ENCODE data around the gene PIF1.

PIF1 gene

GRCh38 chr15:64825431-64826294 lies at the start of gene PIF1:
Gene PIF1 (minus strand): TSS chr15:64825647. CDS start chr15:64824335, 1,312 bp downstream.
- H3K9me3 Mint-ChIP-seq = no peaks in the 10 kb centered on the region

GRCh38 chr15:64870353-64870752 lies 44.9 kb upstream of the PIF1 start:
- H3K4me1 Mint-ChIP-seq (ENCODE audit: low read depth) = peaks cover 16% of the 10 kb centered on the region
- peaks cover 19% of the 10 kb centered on the region for H3K36me3 Mint-ChIP-seq (ENCODE audit: low read depth)
- no peak overlapping the region for H3K4me3 Mint-ChIP-seq
- peaks cover 3% of the 10 kb centered on the region for H3K9me3 Mint-ChIP-seq
- no peak overlapping the region for H3K27ac Mint-ChIP-seq
- no peaks in the 10 kb centered on the region for H3K27me3 Mint-ChIP-seq (ENCODE audit: low read depth)

More at GRCh38 chr15:64825431-64826294, at the start of gene PIF1:
- Mint-ChIP-seq H3K4me1 (ENCODE audit: low read depth) (peaks cover 33% of the 10 kb centered on the region), H3K4me3 (peak within 1 kb of the TSS; percentile 92), H3K27ac (peak within 1 kb of the TSS; percentile 90), H3K36me3 (ENCODE audit: low read depth) (peaks cover 8% of the 10 kb centered on the region), H3K27me3 (ENCODE audit: low read depth) (no peaks in the 10 kb centered on the region)

- peaks cover 13% of the 10 kb centered on the region for H3K4me1 Mint-ChIP-seq (ENCODE audit: low read depth)
- H3K9me3 Mint-ChIP-seq = peaks cover 3% of the 10 kb centered on the region
- no peaks in the 10 kb centered on the region for H3K27me3 Mint-ChIP-seq (ENCODE audit: low read depth)
- peaks cover 20% of the 10 kb centered on the region for H3K36me3 Mint-ChIP-seq (ENCODE audit: low read depth)
- no peak overlapping the region for H3K4me3 Mint-ChIP-seq
- H3K27ac Mint-ChIP-seq = no peak overlapping the region
Observed at GRCh38 chr15:64869501-64869900, 44.1 kb upstream of the PIF1 start.

- Mint-ChIP-seq H3K4me1 (ENCODE audit: low read depth) (peaks cover 18% of the 10 kb centered on the region), H3K27ac (no peak overlapping the region), H3K9me3 (peaks cover 3% of the 10 kb centered on the region), H3K4me3 (no peak overlapping the region), H3K36me3 (ENCODE audit: low read depth) (peaks cover 31% of the 10 kb centered on the region), H3K27me3 (ENCODE audit: low read depth) (no peaks in the 10 kb centered on the region)
Observed at GRCh38 chr15:64865998-64866520, 40.6 kb upstream of the PIF1 start.

GRCh38 chr15:64865126-64865997 lies 39.9 kb upstream of the PIF1 start:
- Mint-ChIP-seq H3K36me3 (ENCODE audit: low read depth) (peaks cover 34% of the 10 kb centered on the region), H3K4me3 (no peak overlapping the region), H3K4me1 (ENCODE audit: low read depth) (peaks cover 18% of the 10 kb centered on the region), H3K27me3 (ENCODE audit: low read depth) (no peaks in the 10 kb centered on the region), H3K9me3 (peaks cover 3% of the 10 kb centered on the region), H3K27ac (no peak overlapping the region)

GRCh38 chr15:64864068-64864467 lies 38.6 kb upstream of the PIF1 start:
- H3K4me1 Mint-ChIP-seq (ENCODE audit: low read depth) = peaks cover 13% of the 10 kb centered on the region
- H3K27ac Mint-ChIP-seq = no peak overlapping the region
- H3K27me3 Mint-ChIP-seq (ENCODE audit: low read depth) = no peaks in the 10 kb centered on the region
- H3K9me3 Mint-ChIP-seq = no peaks in the 10 kb centered on the region
- peaks cover 30% of the 10 kb centered on the region for H3K36me3 Mint-ChIP-seq (ENCODE audit: low read depth)
- no peak overlapping the region for H3K4me3 Mint-ChIP-seq

GRCh38 chr15:64862408-64862807 lies 37.0 kb upstream of the PIF1 start:
- H3K36me3 Mint-ChIP-seq (ENCODE audit: low read depth) = peaks cover 33% of the 10 kb centered on the region
- peak overlapping the region; percentile 15 for H3K27ac Mint-ChIP-seq
- no peaks in the 10 kb centered on the region for H3K9me3 Mint-ChIP-seq
- H3K4me3 Mint-ChIP-seq = no peak overlapping the region
- peaks cover 20% of the 10 kb centered on the region for H3K4me1 Mint-ChIP-seq (ENCODE audit: low read depth)
- H3K27me3 Mint-ChIP-seq (ENCODE audit: low read depth) = no peaks in the 10 kb centered on the region

- no peak overlapping the region for H3K4me3 Mint-ChIP-seq
- H3K9me3 Mint-ChIP-seq = no peaks in the 10 kb centered on the region
- H3K4me1 Mint-ChIP-seq (ENCODE audit: low read depth) = peaks cover 22% of the 10 kb centered on the region
- no peaks in the 10 kb centered on the region for H3K27me3 Mint-ChIP-seq (ENCODE audit: low read depth)
- peak overlapping the region; percentile 15 for H3K27ac Mint-ChIP-seq
- H3K36me3 Mint-ChIP-seq (ENCODE audit: low read depth) = peaks cover 32% of the 10 kb centered on the region
Observed at GRCh38 chr15:64861960-64862359, 36.5 kb upstream of the PIF1 start.

GRCh38 chr15:64861331-64861730 lies 35.9 kb upstream of the PIF1 start:
- H3K27ac Mint-ChIP-seq = no peak overlapping the region

GRCh38 chr15:64859226-64859625 lies 33.8 kb upstream of the PIF1 start:
- H3K27me3 Mint-ChIP-seq (ENCODE audit: low read depth) = no peaks in the 10 kb centered on the region
- H3K4me1 Mint-ChIP-seq (ENCODE audit: low read depth) = peaks cover 38% of the 10 kb centered on the region
- H3K27ac Mint-ChIP-seq = no peak overlapping the region
- H3K36me3 Mint-ChIP-seq (ENCODE audit: low read depth) = peaks cover 35% of the 10 kb centered on the region
- H3K4me3 Mint-ChIP-seq = no peak overlapping the region
- no peaks in the 10 kb centered on the region for H3K9me3 Mint-ChIP-seq

More at GRCh38 chr15:64861331-64861730, 35.9 kb upstream of the PIF1 start:
- no peak overlapping the region for H3K4me3 Mint-ChIP-seq
- peaks cover 30% of the 10 kb centered on the region for H3K36me3 Mint-ChIP-seq (ENCODE audit: low read depth)
- H3K27me3 Mint-ChIP-seq (ENCODE audit: low read depth) = no peaks in the 10 kb centered on the region
- peaks cover 26% of the 10 kb centered on the region for H3K4me1 Mint-ChIP-seq (ENCODE audit: low read depth)
- H3K9me3 Mint-ChIP-seq = no peaks in the 10 kb centered on the region

GRCh38 chr15:64858021-64858575 lies 32.7 kb upstream of the PIF1 start:
- peaks cover 34% of the 10 kb centered on the region for H3K4me1 Mint-ChIP-seq (ENCODE audit: low read depth)

GRCh38 chr15:64857421-64857820 lies 32.0 kb upstream of the PIF1 start:
- H3K27me3 Mint-ChIP-seq (ENCODE audit: low read depth) = no peaks in the 10 kb centered on the region
- no peak overlapping the region for H3K4me3 Mint-ChIP-seq
- no peak overlapping the region for H3K27ac Mint-ChIP-seq
- H3K4me1 Mint-ChIP-seq (ENCODE audit: low read depth) = peaks cover 34% of the 10 kb centered on the region
- no peaks in the 10 kb centered on the region for H3K9me3 Mint-ChIP-seq
- peaks cover 30% of the 10 kb centered on the region for H3K36me3 Mint-ChIP-seq (ENCODE audit: low read depth)

More at GRCh38 chr15:64858021-64858575, 32.7 kb upstream of the PIF1 start:
- H3K4me3 Mint-ChIP-seq = no peak overlapping the region
- no peaks in the 10 kb centered on the region for H3K27me3 Mint-ChIP-seq (ENCODE audit: low read depth)
- peaks cover 31% of the 10 kb centered on the region for H3K36me3 Mint-ChIP-seq (ENCODE audit: low read depth)
- H3K9me3 Mint-ChIP-seq = no peaks in the 10 kb centered on the region
- H3K27ac Mint-ChIP-seq = no peak overlapping the region

- Mint-ChIP-seq H3K4me3 (no peak overlapping the region), H3K9me3 (no peaks in the 10 kb centered on the region), H3K27ac (peak overlapping the region; percentile 75), H3K4me1 (ENCODE audit: low read depth) (peaks cover 32% of the 10 kb centered on the region), H3K27me3 (ENCODE audit: low read depth) (no peaks in the 10 kb centered on the region), H3K36me3 (ENCODE audit: low read depth) (peaks cover 34% of the 10 kb centered on the region)
Observed at GRCh38 chr15:64856429-64857145, 31.1 kb upstream of the PIF1 start.
